Measurements from ENCODE around the gene SIAH1. TPM values are rescaled to one million over a fixed set of nuclear protein-coding genes. Genes with fewer than 3 reads are reported as not detected.

The SIAH1 gene
- total and polyA plus RNA-seq, 4 experiments from 2014 or later = 11.9 to 14.9 (median 12.7) TPM

GRCh38 chr16:48350736-48351135 is 34.5 kb downstream of the SIAH1 start:
- ChIA-PET POLR2A (ENCODE audit: partially characterized antibody) (interaction anchor here (1.2 kb wide), 1 partner anchor 17 kb away, joined by 3 read pairs; no protein-coding TSS in a partner anchor), CTCF (ENCODE audit: partially characterized antibody) (interaction anchor here (0.9 to 11.0 kb wide), 6 partner anchors 10 to 280 kb away, joined by 3 to 185 read pairs (median 4); no protein-coding TSS in a partner anchor)
- Histone ChIP-seq H3K27ac (ENCODE audit: low read depth, low read length) (no peak overlapping the region), H3K9me3 (ENCODE audit: control insufficient read depth in 1 of 2, low read length in 2 of 2) (no peaks in the 10 kb centered on the region), H3K4me1 (ENCODE audit: insufficient read depth, low read length) (peaks cover 3% of the 10 kb centered on the region), H3K36me3 (ENCODE audit: insufficient read depth, low read length) (peaks cover 24% of the 10 kb centered on the region), H3K27me3 (ENCODE audit: insufficient read depth, low read length) (no peaks in the 10 kb centered on the region), H3K4me3 (ENCODE audit: low read length in 2 of 2) (no peak overlapping the region)
- Mint-ChIP-seq H3K36me3 (peaks cover 9 to 66% of the 10 kb centered on the region in 2 donors), H3K9me3 (no peaks in the 10 kb centered on the region), H3K4me3 (no peak overlapping the region), H3K27ac (peak overlapping the region in 4 of 7 donors; percentile 18 to 80 (median 44)), H3K27me3 (no peaks in the 10 kb centered on the region), H3K4me1 (peaks cover 5 to 17% (median 8%) of the 10 kb centered on the region in 4 donors)
- DNase-seq = no peak
- intact Hi-C loops (cut with micrococcal nuclease) = loop anchor here (5.0 kb wide), 1 partner anchor 177 kb away; no protein-coding TSS in a partner anchor

GRCh38 chr16:48347980-48348379 is 37.2 kb downstream of the SIAH1 start:
- H3K4me3 ChIP-seq (ENCODE audit: low read length in 2 of 2) = no peak overlapping the region
- H3K9me3 ChIP-seq (ENCODE audit: control insufficient read depth in 1 of 2, low read length in 2 of 2) = no peaks in the 10 kb centered on the region
- no peak overlapping the region for H3K27ac ChIP-seq (ENCODE audit: low read depth, low read length)
- peaks cover 24% of the 10 kb centered on the region for H3K36me3 ChIP-seq (ENCODE audit: insufficient read depth, low read length)
- Mint-ChIP-seq H3K4me3 (no peak overlapping the region), H3K4me1 (peaks cover 0 to 4% (median under 1%) of the 10 kb centered on the region in 4 donors), H3K27ac (no peak overlapping the region), H3K36me3 (peaks cover 9 to 74% of the 10 kb centered on the region in 2 donors), H3K27me3 (no peaks in the 10 kb centered on the region), H3K9me3 (no peaks in the 10 kb centered on the region)
- CTCF ChIA-PET (ENCODE audit: partially characterized antibody) = interaction anchor here (0.6 to 11.0 kb wide), 6 partner anchors 17 to 283 kb away, joined by 3 to 185 read pairs (median 5); no protein-coding TSS in a partner anchor
- no peaks in the 10 kb centered on the region for H3K27me3 ChIP-seq (ENCODE audit: insufficient read depth, low read length)
- intact Hi-C loops (cut with micrococcal nuclease) = no loop called here
- no peak for DNase-seq
- H3K4me1 ChIP-seq (ENCODE audit: insufficient read depth, low read length) = no peaks in the 10 kb centered on the region
- POLR2A ChIA-PET (ENCODE audit: partially characterized antibody) = no interaction called here

- no peaks in the 10 kb centered on the region for H3K27me3 Mint-ChIP-seq
- H3K36me3 Mint-ChIP-seq = peaks cover 9 to 74% of the 10 kb centered on the region in 2 donors
- Histone ChIP-seq H3K4me1 (ENCODE audit: insufficient read depth, low read length) (no peaks in the 10 kb centered on the region), H3K27ac (ENCODE audit: low read depth, low read length) (no peak overlapping the region), H3K4me3 (ENCODE audit: low read length in 2 of 2) (no peak overlapping the region), H3K9me3 (ENCODE audit: control insufficient read depth in 1 of 2, low read length in 2 of 2) (no peaks in the 10 kb centered on the region), H3K36me3 (ENCODE audit: insufficient read depth, low read length) (peaks cover 21% of the 10 kb centered on the region), H3K27me3 (ENCODE audit: insufficient read depth, low read length) (no peaks in the 10 kb centered on the region)
- ChIA-PET POLR2A (ENCODE audit: partially characterized antibody) (interaction anchor here (1.4 kb wide), 1 partner anchor 15 kb away, joined by 4 read pairs; no protein-coding TSS in a partner anchor), CTCF (ENCODE audit: partially characterized antibody) (interaction anchor here (1.3 to 7.1 kb wide), 5 partner anchors 16 to 284 kb away, joined by 3 to 58 read pairs (median 6); no protein-coding TSS in a partner anchor)
- intact Hi-C loops (cut with micrococcal nuclease) = no loop called here
- H3K4me1 Mint-ChIP-seq = peaks cover 0 to 1% (median 0%) of the 10 kb centered on the region in 4 donors
- H3K27ac Mint-ChIP-seq = peak overlapping the region in 2 of 7 donors; percentile 7 to 41
- H3K9me3 Mint-ChIP-seq = no peaks in the 10 kb centered on the region
- H3K4me3 Mint-ChIP-seq = no peak overlapping the region
- DNase-seq = peak in 2 of 5 donors; percentile 4 to 8
Observed at GRCh38 chr16:48347191-48347865, 37.9 kb downstream of the SIAH1 start.

- Histone ChIP-seq H3K9me3 (ENCODE audit: control insufficient read depth in 1 of 2, low read length in 2 of 2) (no peaks in the 10 kb centered on the region), H3K4me1 (ENCODE audit: insufficient read depth, low read length) (no peaks in the 10 kb centered on the region), H3K27ac (ENCODE audit: low read depth, low read length) (no peak overlapping the region), H3K36me3 (ENCODE audit: insufficient read depth, low read length) (peaks cover 9% of the 10 kb centered on the region), H3K4me3 (ENCODE audit: low read length in 2 of 2) (no peak overlapping the region), H3K27me3 (ENCODE audit: insufficient read depth, low read length) (no peaks in the 10 kb centered on the region)
- no peak overlapping the region for H3K4me3 Mint-ChIP-seq
- ChIA-PET POLR2A (ENCODE audit: partially characterized antibody) (no interaction called here), CTCF (ENCODE audit: partially characterized antibody) (interaction anchor here (0.7 to 2.4 kb wide), 3 partner anchors 10 to 288 kb away, joined by 3 to 5 read pairs (median 3); no protein-coding TSS in a partner anchor)
- no peaks in the 10 kb centered on the region for H3K27me3 Mint-ChIP-seq
- peak overlapping the region in 2 of 7 donors; percentile 5 to 30 for H3K27ac Mint-ChIP-seq
- H3K36me3 Mint-ChIP-seq = peaks cover 29 to 63% of the 10 kb centered on the region in 2 donors
- no peak for DNase-seq
- peaks cover 0 to 8% (median 6%) of the 10 kb centered on the region in 4 donors for H3K4me1 Mint-ChIP-seq
- no peaks in the 10 kb centered on the region for H3K9me3 Mint-ChIP-seq
- intact Hi-C loops (cut with micrococcal nuclease) = no loop called here
Observed at GRCh38 chr16:48342591-48342990, 42.6 kb downstream of the SIAH1 start.

GRCh38 chr16:48340054-48340453 is 45.2 kb downstream of the SIAH1 start:
- no peak overlapping the region for H3K4me3 ChIP-seq (ENCODE audit: low read length in 2 of 2)
- peaks cover 6 to 8% (median 6%) of the 10 kb centered on the region in 4 donors for H3K4me1 Mint-ChIP-seq
- peak overlapping the region in 3 of 7 donors; percentile 33 to 80 (median 40) for H3K27ac Mint-ChIP-seq
- no peaks in the 10 kb centered on the region for H3K9me3 ChIP-seq (ENCODE audit: control insufficient read depth in 1 of 2, low read length in 2 of 2)
- H3K4me1 ChIP-seq (ENCODE audit: insufficient read depth, low read length) = no peaks in the 10 kb centered on the region
- H3K27ac ChIP-seq (ENCODE audit: low read depth, low read length) = no peak overlapping the region
- H3K9me3 Mint-ChIP-seq = no peaks in the 10 kb centered on the region
- peaks cover 22% of the 10 kb centered on the region for H3K36me3 ChIP-seq (ENCODE audit: insufficient read depth, low read length)
- intact Hi-C loops (cut with micrococcal nuclease) = no loop called here
- CTCF ChIA-PET (ENCODE audit: partially characterized antibody) = interaction anchor here (1.1 to 2.3 kb wide), 4 partner anchors 9 to 290 kb away, joined by 3 to 5 read pairs (median 3); no protein-coding TSS in a partner anchor
- no peaks in the 10 kb centered on the region for H3K27me3 Mint-ChIP-seq
- POLR2A ChIA-PET (ENCODE audit: partially characterized antibody) = no interaction called here
- no peaks in the 10 kb centered on the region for H3K27me3 ChIP-seq (ENCODE audit: insufficient read depth, low read length)
- peaks cover 48 to 74% of the 10 kb centered on the region in 2 donors for H3K36me3 Mint-ChIP-seq
- DNase-seq = no peak
- no peak overlapping the region for H3K4me3 Mint-ChIP-seq

- Mint-ChIP-seq H3K36me3 (peaks cover 56 to 67% of the 10 kb centered on the region in 2 donors), H3K4me3 (no peak overlapping the region), H3K27ac (peak overlapping the region in 1 of 7 donors; percentile 9), H3K9me3 (no peaks in the 10 kb centered on the region), H3K27me3 (no peaks in the 10 kb centered on the region), H3K4me1 (peaks cover 6 to 11% (median 7%) of the 10 kb centered on the region in 4 donors)
- Histone ChIP-seq H3K27ac (ENCODE audit: low read depth, low read length) (no peak overlapping the region), H3K27me3 (ENCODE audit: insufficient read depth, low read length) (no peaks in the 10 kb centered on the region), H3K4me3 (ENCODE audit: low read length in 2 of 2) (no peak overlapping the region), H3K4me1 (ENCODE audit: insufficient read depth, low read length) (no peaks in the 10 kb centered on the region), H3K9me3 (ENCODE audit: control insufficient read depth in 1 of 2, low read length in 2 of 2) (no peaks in the 10 kb centered on the region), H3K36me3 (ENCODE audit: insufficient read depth, low read length) (peaks cover 26% of the 10 kb centered on the region)
- ChIA-PET CTCF (ENCODE audit: partially characterized antibody) (interaction anchor here (1.0 to 1.7 kb wide), 2 partner anchors 18 to 287 kb away, joined by 4 read pairs; no protein-coding TSS in a partner anchor), POLR2A (ENCODE audit: partially characterized antibody) (no interaction called here)
- no peak for DNase-seq
- intact Hi-C loops (cut with micrococcal nuclease) = no loop called here
Observed at GRCh38 chr16:48335961-48336360, 49.3 kb downstream of the SIAH1 start.

- no peak for DNase-seq
- Mint-ChIP-seq H3K4me3 (peak overlapping the region in 1 of 8 donors; percentile 32), H3K36me3 (peaks cover 51 to 67% of the 10 kb centered on the region in 2 donors), H3K27me3 (no peaks in the 10 kb centered on the region), H3K9me3 (no peaks in the 10 kb centered on the region), H3K4me1 (peaks cover 7 to 20% (median 10%) of the 10 kb centered on the region in 4 donors), H3K27ac (peak overlapping the region in 2 of 7 donors; percentile 39 to 72)
- H3K4me3 ChIP-seq (ENCODE audit: low read length in 2 of 2) = no peak overlapping the region
- no peaks in the 10 kb centered on the region for H3K9me3 ChIP-seq (ENCODE audit: control insufficient read depth in 1 of 2, low read length in 2 of 2)
- intact Hi-C loops (cut with micrococcal nuclease) = no loop called here
- ChIA-PET POLR2A (ENCODE audit: partially characterized antibody) (no interaction called here), CTCF (ENCODE audit: partially characterized antibody) (interaction anchor here (2.5 kb wide), 1 partner anchor 296 kb away, joined by 9 read pairs; no protein-coding TSS in a partner anchor)
- H3K27me3 ChIP-seq (ENCODE audit: insufficient read depth, low read length) = no peaks in the 10 kb centered on the region
- no peak overlapping the region for H3K27ac ChIP-seq (ENCODE audit: low read depth, low read length)
- H3K4me1 ChIP-seq (ENCODE audit: insufficient read depth, low read length) = no peaks in the 10 kb centered on the region
- peaks cover 26% of the 10 kb centered on the region for H3K36me3 ChIP-seq (ENCODE audit: insufficient read depth, low read length)
Observed at GRCh38 chr16:48334325-48334724, 50.9 kb downstream of the SIAH1 start.

All from CD4-positive, alpha-beta memory T cell (primary cell).